Panc1 (cell line): ENCODE data around the gene FAR2. TPM values are rescaled to one million over a fixed set of nuclear protein-coding genes. Genes with fewer than 3 reads are reported as not detected.

Experiments
- ATAC-seq: fragments of 200-7000 bp; cut with Tn5 transposase; 2 replicates; pipeline ENCODE4 v1.9.1; 2020; ENCODE audit warnings: mild to moderate bottlenecking, moderate library complexity
- BruUV-seq: library from RNA; stranded (reverse); fragments of 400-500 nt; replicated peaks from 2 replicates; lab custom pipeline; 2021; lab: Mats Ljungman, UMichigan
- CTCF ChIA-PET: fragments of 300-600 bp; sonication (Branson Sonifier 250); formaldehyde crosslinking; loops from one replicate; lab custom pipeline; 2022; ENCODE audit warnings: antibody characterized with exemption; lab: Charles Lee
- POLR2A ChIA-PET: fragments of 300-600 bp; sonication (Branson Sonifier 250); formaldehyde crosslinking; loops from one replicate; lab custom pipeline; 2022; ENCODE audit warnings: antibody characterized with exemption; lab: Charles Lee
- DNase-seq: peaks from one replicate; pipeline ENCODE4 v3.0.0-alpha.2; 2010; ENCODE audit warnings: low read depth, low spot score
- H3K27ac ChIP-seq: 2 replicates; pipeline ENCODE4 v1.5.1; 2011; ENCODE audit warnings: mild to moderate bottlenecking, low read length, inconsistent platforms
- H3K27me3 ChIP-seq: fragments of 200-500 bp; sonication (Bioruptor generic); 2 replicates; pipeline ENCODE4 v1.6.0; 2014; ENCODE audit warnings: low read length, inconsistent platforms; ENCODE audit not compliant: control insufficient read depth, insufficient read depth
- H3K36me3 ChIP-seq: fragments of 200-500 bp; sonication (Bioruptor generic); 2 replicates; pipeline ENCODE4 v1.5.1; 2014; ENCODE audit warnings: inconsistent platforms, mild to moderate bottlenecking, low read length, moderate library complexity; ENCODE audit not compliant: control insufficient read depth, insufficient read depth
- H3K4me1 ChIP-seq: 2 replicates; pipeline ENCODE4 v1.5.1; 2011; ENCODE audit warnings: inconsistent platforms, mild to moderate bottlenecking, low read length, moderate library complexity; ENCODE audit not compliant: control insufficient read depth, insufficient read depth
- H3K4me3 ChIP-seq, 2 experiments: 2 replicates each; pipeline ENCODE4 v1.5.1; 2011 to 2012; ENCODE audit warnings: low read depth in 2 of 2, low read length in 2 of 2, mild to moderate bottlenecking in 2 of 2, inconsistent platforms in 1 of 2, moderate library complexity in 1 of 2
- H3K9me3 ChIP-seq: fragments of 200-500 bp; sonication (Bioruptor generic); 2 replicates; pipeline ENCODE4 v1.5.1; 2014; ENCODE audit warnings: low read depth, mild to moderate bottlenecking, inconsistent platforms, low read length, moderate library complexity; ENCODE audit not compliant: control insufficient read depth, insufficient read depth
- POLR2AphosphoS5 ChIP-seq: IDR thresholded peaks from 2 replicates; pipeline ENCODE4 v1.6.1; 2012; ENCODE audit warnings: mild to moderate bottlenecking, low read depth, low read length, moderate library complexity
- REST ChIP-seq, 2 experiments: IDR thresholded peaks; 2 replicates each; pipeline ENCODE4 v1.6.1; 2011 to 2012; ENCODE audit warnings: low read depth in 2 of 2, control low read depth in 1 of 2, low read length in 1 of 2, mild to moderate bottlenecking in 1 of 2, moderate library complexity in 1 of 2; ENCODE audit not compliant: insufficient read depth in 1 of 2
- SIN3A ChIP-seq: IDR thresholded peaks from 2 replicates; pipeline ENCODE4 v1.6.1; 2012; ENCODE audit warnings: low read depth, mild to moderate bottlenecking, low read length, moderate library complexity, borderline replicate concordance; ENCODE audit not compliant: insufficient read depth
- TCF7L2 ChIP-seq: IDR thresholded peaks from 2 replicates; pipeline ENCODE4 v1.6.1; 2011; ENCODE audit warnings: mild to moderate bottlenecking, low read depth, low read length, inconsistent platforms
- in situ Hi-C: cut with HindIII; loops from 2 replicates; pipeline ENCODE4 v1.10.0; 2016; ENCODE audit warnings: low sequenced_read_pairs, low pct_unique_long_range_greater_than_20kb
- intact Hi-C: fragments of 100-400 bp; cut with micrococcal nuclease; formaldehyde crosslinking; loops from one replicate; pipeline ENCODE4 v1.10.0; 2022; ENCODE audit not compliant: unreplicated experiment
- total RNA-seq: library from RNA; stranded (reverse); gene quantifications from one replicate; pipeline ENCODE4 v1.2.1, GENCODE V29; 2021; ENCODE audit not compliant: unreplicated experiment
- TF ChIP-seq, protein P1 (sequence below): fragments of 450-650 bp; IDR thresholded peaks from 2 replicates; pipeline ENCODE4 v1.5.1; 2017; ENCODE audit warnings: mild to moderate bottlenecking

FAR2 gene
- total RNA-seq, 1 experiment from 2014 or later = 6.2 TPM

DNA sequence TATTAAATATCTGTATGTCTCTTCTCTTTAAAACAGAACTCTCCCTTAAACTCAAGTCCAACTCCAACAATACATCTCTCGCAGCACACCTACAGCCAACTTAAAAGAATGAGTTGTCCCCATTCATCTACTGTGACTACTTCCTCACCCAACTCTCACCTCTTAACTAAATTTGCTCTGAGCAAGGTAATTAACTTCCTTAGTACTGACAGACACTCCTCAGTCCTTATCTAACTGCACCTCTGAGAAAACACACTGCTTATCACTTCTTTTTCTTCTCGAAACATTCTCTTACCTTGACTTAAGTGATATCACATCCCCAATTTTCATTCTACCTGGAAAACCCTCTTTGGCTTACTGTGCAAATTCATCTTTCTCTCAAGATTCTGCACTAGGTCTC is 224.9 kb downstream of the FAR2 start:
- Histone ChIP-seq H3K27me3 (no peaks in the 10 kb centered on the region), H3K4me1 (no peaks in the 10 kb centered on the region), H3K9me3 (no peaks in the 10 kb centered on the region), H3K27ac (no peak overlapping the region), H3K4me3 (no peak overlapping the region), H3K36me3 (peaks cover 17% of the 10 kb centered on the region)
- DNase-seq (no peak), ATAC-seq (no peak)
- ChIA-PET POLR2A (no interaction called here), CTCF (no interaction called here)
- intact Hi-C loops (no loop called here), in situ Hi-C loops (no loop called here)
- TF ChIP-seq POLR2AphosphoS5 (no peak), REST (IDR thresholded peaks at IDR 0.05; ENCODE audit: insufficient read depth in 1 of 2, low read depth in 2 of 2, low read length in 1 of 2) (no peak), SIN3A (no peak), TCF7L2 (no peak)
- TF ChIP-seq, protein P1, sequence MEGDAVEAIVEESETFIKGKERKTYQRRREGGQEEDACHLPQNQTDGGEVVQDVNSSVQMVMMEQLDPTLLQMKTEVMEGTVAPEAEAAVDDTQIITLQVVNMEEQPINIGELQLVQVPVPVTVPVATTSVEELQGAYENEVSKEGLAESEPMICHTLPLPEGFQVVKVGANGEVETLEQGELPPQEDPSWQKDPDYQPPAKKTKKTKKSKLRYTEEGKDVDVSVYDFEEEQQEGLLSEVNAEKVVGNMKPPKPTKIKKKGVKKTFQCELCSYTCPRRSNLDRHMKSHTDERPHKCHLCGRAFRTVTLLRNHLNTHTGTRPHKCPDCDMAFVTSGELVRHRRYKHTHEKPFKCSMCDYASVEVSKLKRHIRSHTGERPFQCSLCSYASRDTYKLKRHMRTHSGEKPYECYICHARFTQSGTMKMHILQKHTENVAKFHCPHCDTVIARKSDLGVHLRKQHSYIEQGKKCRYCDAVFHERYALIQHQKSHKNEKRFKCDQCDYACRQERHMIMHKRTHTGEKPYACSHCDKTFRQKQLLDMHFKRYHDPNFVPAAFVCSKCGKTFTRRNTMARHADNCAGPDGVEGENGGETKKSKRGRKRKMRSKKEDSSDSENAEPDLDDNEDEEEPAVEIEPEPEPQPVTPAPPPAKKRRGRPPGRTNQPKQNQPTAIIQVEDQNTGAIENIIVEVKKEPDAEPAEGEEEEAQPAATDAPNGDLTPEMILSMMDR = no peak
- BruUV-seq = no TSS peak

- TF ChIP-seq TCF7L2 = no peak
- no peak for TF ChIP-seq REST (IDR thresholded peaks at IDR 0.05; ENCODE audit: insufficient read depth in 1 of 2, low read depth in 2 of 2, low read length in 1 of 2)
- no peak for TF ChIP-seq SIN3A
- TF ChIP-seq, protein P1 = no peak
- TF ChIP-seq POLR2AphosphoS5 = no peak
- Histone ChIP-seq H3K9me3 (no peaks in the 10 kb centered on the region), H3K4me1 (peaks cover 5% of the 10 kb centered on the region), H3K27me3 (no peaks in the 10 kb centered on the region), H3K36me3 (peaks cover 9% of the 10 kb centered on the region), H3K27ac (no peak overlapping the region), H3K4me3 (no peak overlapping the region)
- ATAC-seq (no peak), DNase-seq (no peak)
- no TSS peak for BruUV-seq
- intact Hi-C loops (no loop called here), in situ Hi-C loops (no loop called here)
- CTCF ChIA-PET = no interaction called here
- POLR2A ChIA-PET = no interaction called here
Observed at GRCh38 chr12:29374913-29375312, 225.8 kb downstream of the FAR2 start.
